Measurements from ENCODE around the gene VPS50.
"Not testable (repeated sequence)": the region's sequence is repeated elsewhere in the genome, so short reads cannot be mapped to it uniquely, and the experiment has no call there.

The VPS50 gene

GRCh38 chr7:93238748-93239147 lies 6.6 kb downstream of the VPS50 start:
- no peak for DNase-seq

- no peak for DNase-seq
Observed at GRCh38 chr7:93239824-93240223, 7.7 kb downstream of the VPS50 start.

- DNase-seq: no peak
Observed at GRCh38 chr7:93242106-93242505, 9.9 kb downstream of the VPS50 start.

- no peak for DNase-seq
Observed at GRCh38 chr7:93245525-93246432, 13.6 kb downstream of the VPS50 start.

- DNase-seq: no peak
Observed at GRCh38 chr7:93249491-93250148, 17.5 kb downstream of the VPS50 start.

GRCh38 chr7:93258661-93259060 lies 26.5 kb downstream of the VPS50 start:
- no peak for DNase-seq

GRCh38 chr7:93262535-93262934 lies 30.4 kb downstream of the VPS50 start:
- no peak for DNase-seq

GRCh38 chr7:93265220-93265619 lies 33.1 kb downstream of the VPS50 start:
- DNase-seq: no peak

GRCh38 chr7:93279541-93279940 lies 47.4 kb downstream of the VPS50 start:
- no peak for DNase-seq

- DNase-seq: no peak
Observed at GRCh38 chr7:93284908-93285307, 52.7 kb downstream of the VPS50 start.

GRCh38 chr7:93293229-93293628 lies 61.1 kb downstream of the VPS50 start:
- no peak for DNase-seq

- no peak for DNase-seq
Observed at GRCh38 chr7:93298206-93298605, 66.0 kb downstream of the VPS50 start.

- no peak for DNase-seq
Observed at GRCh38 chr7:93298671-93299070, 66.5 kb downstream of the VPS50 start.

- DNase-seq: no peak
Observed at GRCh38 chr7:93301736-93302135, 69.6 kb downstream of the VPS50 start.

GRCh38 chr7:93307131-93307660 lies 75.0 kb downstream of the VPS50 start:
- no peak for DNase-seq

- no peak for DNase-seq
Observed at GRCh38 chr7:93307943-93308342, 75.8 kb downstream of the VPS50 start.

GRCh38 chr7:93310346-93310745 lies 78.2 kb downstream of the VPS50 start:
- DNase-seq: no peak

GRCh38 chr7:93314449-93314848 lies 82.3 kb downstream of the VPS50 start:
- DNase-seq: no peak

GRCh38 chr7:93315896-93316295 lies 83.7 kb downstream of the VPS50 start:
- DNase-seq: no peak

- no peak for DNase-seq
Observed at GRCh38 chr7:93316730-93317129, 84.6 kb downstream of the VPS50 start.

GRCh38 chr7:93320887-93321286 lies 88.7 kb downstream of the VPS50 start:
- DNase-seq: no peak

- DNase-seq: not testable (repeated sequence)
Observed at GRCh38 chr7:93326291-93326690, 94.1 kb downstream of the VPS50 start.

GRCh38 chr7:93327006-93327633 lies 95.0 kb downstream of the VPS50 start:
- no peak for DNase-seq

GRCh38 chr7:93331706-93332105 lies 99.5 kb downstream of the VPS50 start:
- DNase-seq: no peak
